Measurements from ENCODE around the gene ZNF862.
"Not testable (repeated sequence)": the region's sequence is repeated elsewhere in the genome, so short reads cannot be mapped to it uniquely, and the experiment has no call there.

GRCh38 chr7:149830527-149830926, 7.6 kb upstream of the ZNF862 start:
- TF ChIP-seq CTCF (IDR thresholded peaks at IDR 0.05); EZH2 (IDR thresholded peaks at IDR 0.05; ENCODE audit: borderline replicate concordance, insufficient read depth, low read depth, low read length, poor library complexity, severe bottlenecking): not testable (repeated sequence)
